GM23338 (cell line): Measurements from ENCODE around the gene RHOBTB3. TPM values are rescaled to one million over a fixed set of nuclear protein-coding genes. Genes with fewer than 3 reads are reported as not detected.

Source experiments
- ATAC-seq: fragments of 200-7000 bp; cut with Tn5 transposase; 3 replicates; pipeline ENCODE4 v1.9.1; 2020
- DNase-seq: peaks from one replicate; pipeline ENCODE4 v3.0.0-alpha.2; 2015; ENCODE audit warnings: low spot score
- H2AFZ ChIP-seq: fragments of 200-600 bp; sonication (generic); 2 replicates; pipeline ENCODE4 v1.8.0; 2016; ENCODE audit warnings: antibody characterized with exemption, mild to moderate bottlenecking, moderate library complexity
- H3F3A ChIP-seq: fragments of 200-600 bp; sonication (generic); replicated peaks from 2 replicates; pipeline ENCODE4 v1.8.0; 2017; ENCODE audit warnings: antibody characterized with exemption, mixed run types, low read depth
- H3K27ac ChIP-seq: fragments of 200-600 bp; sonication (generic); 2 replicates; pipeline ENCODE4 v1.6.1; 2016; ENCODE audit warnings: low read depth
- H3K27me3 ChIP-seq: fragments of 200-600 bp; sonication (generic); 2 replicates; pipeline ENCODE4 v1.8.0; 2016; ENCODE audit warnings: mild to moderate bottlenecking, mixed run types, moderate library complexity; ENCODE audit not compliant: insufficient read depth
- H3K36me3 ChIP-seq: fragments of 200-600 bp; sonication (generic); 2 replicates; pipeline ENCODE4 v1.8.0; 2016; ENCODE audit warnings: mild to moderate bottlenecking; ENCODE audit not compliant: insufficient read depth
- H3K4me1 ChIP-seq: fragments of 200-600 bp; sonication (generic); 2 replicates; pipeline ENCODE4 v1.8.0; 2016; ENCODE audit warnings: mild to moderate bottlenecking, moderate library complexity; ENCODE audit not compliant: insufficient read depth
- H3K4me2 ChIP-seq: fragments of 200-600 bp; sonication (generic); 2 replicates; pipeline ENCODE4 v1.7.1; 2017; ENCODE audit warnings: mixed run types
- H3K4me3 ChIP-seq: fragments of 200-600 bp; sonication (generic); 2 replicates; pipeline ENCODE4 v1.6.1; 2016; ENCODE audit warnings: mixed run types
- H3K79me2 ChIP-seq: fragments of 200-600 bp; sonication (generic); replicated peaks from 2 replicates; pipeline ENCODE4 v1.8.0; 2017; ENCODE audit warnings: mild to moderate bottlenecking; ENCODE audit not compliant: insufficient read depth
- H3K9me2 ChIP-seq: fragments of 200-600 bp; sonication (generic); 2 replicates; pipeline ENCODE4 v1.8.0; 2017; ENCODE audit not compliant: insufficient read depth
- H4K20me1 ChIP-seq: fragments of 200-600 bp; sonication (generic); replicated peaks from 2 replicates; pipeline ENCODE4 v1.8.0; 2017; ENCODE audit warnings: mild to moderate bottlenecking; ENCODE audit not compliant: insufficient read depth
- H3K27ac Mint-ChIP-seq: 2 replicates; pipeline ENCODE4 v1.8.0; 2020; ENCODE audit warnings: inconsistent platforms, mild to moderate bottlenecking, moderate library complexity, mixed read lengths
- H3K27me3 Mint-ChIP-seq: 3 replicates; pipeline ENCODE4 v1.8.0; 2022; ENCODE audit warnings: low read depth, mild to moderate bottlenecking, moderate library complexity, mixed read lengths, inconsistent platforms; ENCODE audit not compliant: insufficient read depth, poor library complexity
- H3K36me3 Mint-ChIP-seq: 3 replicates; pipeline ENCODE4 v1.8.0; 2021; ENCODE audit warnings: low read depth, mild to moderate bottlenecking, inconsistent platforms, moderate library complexity, mixed read lengths
- H3K4me1 Mint-ChIP-seq: 3 replicates; pipeline ENCODE4 v1.8.0; 2020; ENCODE audit warnings: mild to moderate bottlenecking, inconsistent platforms, mixed read lengths
- H3K4me3 Mint-ChIP-seq: 3 replicates; pipeline ENCODE4 v1.8.0; 2021; ENCODE audit warnings: moderate library complexity, mild to moderate bottlenecking, inconsistent platforms, mixed read lengths
- H3K9me3 Mint-ChIP-seq: 3 replicates; pipeline ENCODE4 v1.8.0; 2020; ENCODE audit warnings: moderate library complexity, mild to moderate bottlenecking, inconsistent platforms, mixed read lengths
- CREB1 ChIP-seq: fragments of 250-450 bp; sonication (Bioruptor Pico); IDR thresholded peaks from 2 replicates; pipeline ENCODE4 v1.5.0; 2020; ENCODE audit warnings: low read depth, mild to moderate bottlenecking, moderate library complexity
- CTCF ChIP-seq, 2 experiments: fragments of 200-600 bp in 1 of 2; sonication (generic) in 1 of 2; conservative IDR thresholded peaks; 2 replicates each; pipeline versions ENCODE4 v1.5.1 to v1.6.1; 2016 to 2017; ENCODE audit warnings: antibody characterized with exemption in 2 of 2, low read depth in 2 of 2, mild to moderate bottlenecking in 2 of 2, moderate library complexity in 1 of 2
- ETS1 ChIP-seq: IDR thresholded peaks from 2 replicates; pipeline ENCODE4 v1.6.1; 2016; ENCODE audit warnings: antibody characterized with exemption
- EZH2 ChIP-seq: fragments of 200-600 bp; sonication (generic); IDR thresholded peaks from one replicate; pipeline ENCODE4 v1.8.0; 2017; ENCODE audit warnings: antibody characterized with exemption, mild to moderate bottlenecking, low read depth; ENCODE audit not compliant: unreplicated experiment
- EZH2phosphoT487 ChIP-seq: fragments of 200-600 bp; sonication (generic); IDR thresholded peaks from one replicate; pipeline ENCODE4 v1.8.1; 2018; ENCODE audit warnings: antibody characterized with exemption; ENCODE audit not compliant: unreplicated experiment
- JUNB ChIP-seq: IDR thresholded peaks from one replicate; pipeline ENCODE4 v1.6.1; 2016; ENCODE audit warnings: antibody characterized with exemption; ENCODE audit not compliant: unreplicated experiment
- NANOG ChIP-seq: IDR thresholded peaks from 2 replicates; pipeline ENCODE4 v1.6.1; 2016; ENCODE audit warnings: antibody characterized with exemption, borderline replicate concordance
- POLR2AphosphoS5 ChIP-seq: IDR thresholded peaks from 2 replicates; pipeline ENCODE4 v1.6.1; 2016; ENCODE audit warnings: antibody characterized with exemption, low read depth
- REST ChIP-seq: IDR thresholded peaks from one replicate; pipeline ENCODE4 v1.6.1; 2018; ENCODE audit warnings: antibody characterized with exemption; ENCODE audit not compliant: unreplicated experiment
- STAT1 ChIP-seq: IDR thresholded peaks from one replicate; pipeline ENCODE4 v1.6.1; 2016; ENCODE audit warnings: antibody characterized with exemption; ENCODE audit not compliant: unreplicated experiment
- ZNF114 ChIP-seq: fragments of 250-450 bp; sonication (Bioruptor Pico); IDR thresholded peaks from 2 replicates; pipeline ENCODE4 v1.5.0; 2020; ENCODE audit warnings: mild to moderate bottlenecking, moderate library complexity
- polyA plus RNA-seq: library from polyadenylated mRNA; unstranded; fragments of >200 nt; fragmentation: Nextera tagmentation; extraction: Ambion mirVana; gene quantifications from 2 replicates; pipeline ENCODE4 v1.2.1, GENCODE V29; 2016
- total RNA-seq: library from RNA; depleted of rRNA; stranded (reverse); fragments of >200 nt; shearing (Covaris generic); gene quantifications from 2 replicates; pipeline ENCODE4 v1.2.3, GENCODE V29; 2014

RHOBTB3 gene
- total and polyA plus RNA-seq, 2 experiments from 2014 or later: 10.0 to 13.4 TPM

GRCh38 chr5:95803271-95804148, 72.4 kb downstream of the RHOBTB3 start (continued):
- TF ChIP-seq CTCF (conservative IDR thresholded peaks at IDR 0.05; ENCODE audit: low read depth in 2 of 2) (no peak), ZNF114 (CRISPR knock-in tag) (no peak), EZH2 (no peak)

GRCh38 chr5:95804736-95805539, 73.8 kb downstream of the RHOBTB3 start:
- no peak overlapping the region for H3K4me2 ChIP-seq
- no peak overlapping the region for H3K4me3 Mint-ChIP-seq
- no peaks in the 10 kb centered on the region; the same call in none of the 3 replicates for H3K36me3 Mint-ChIP-seq
- ATAC-seq (no peak), DNase-seq (no peak)
- peaks cover 9% of the 10 kb centered on the region for H3K4me1 ChIP-seq
- H3K9me3 Mint-ChIP-seq: peaks cover 6% of the 10 kb centered on the region; the same call in 1 of the 3 replicates
- peaks cover 5% of the 10 kb centered on the region for H3K27me3 Mint-ChIP-seq
- H3K36me3 ChIP-seq: no peaks in the 10 kb centered on the region
- H3K4me1 Mint-ChIP-seq: peaks cover 19% of the 10 kb centered on the region
- H4K20me1 ChIP-seq: no peaks in the 10 kb centered on the region
- no peak overlapping the region for H3K27ac ChIP-seq
- no peaks in the 10 kb centered on the region for H3F3A ChIP-seq
- H3K4me3 ChIP-seq: no peak overlapping the region
- no peak overlapping the region for H2AFZ ChIP-seq
- no peaks in the 10 kb centered on the region; the same call in 1 of the 2 replicates for H3K9me2 ChIP-seq
- no peaks in the 10 kb centered on the region for H3K79me2 ChIP-seq
- no peak overlapping the region for H3K27ac Mint-ChIP-seq
- H3K27me3 ChIP-seq: no peaks in the 10 kb centered on the region
- TF ChIP-seq CREB1 (CRISPR knock-in tag) (no peak), EZH2phosphoT487 (no peak), REST (no peak), STAT1 (no peak), ZNF114 (CRISPR knock-in tag) (no peak), POLR2AphosphoS5 (no peak), ETS1 (no peak), JUNB (no peak), NANOG (no peak)
